Activated CD4-positive, alpha-beta T cell treated with anti-CD3 and anti-CD28 coated beads for 36 hours (primary cell): ENCODE results near the gene TSPAN5. TPM values are rescaled to one million over a fixed set of nuclear protein-coding genes. Genes with fewer than 3 reads are reported as not detected.

Source experiments
- ATAC-seq: fragments of 200-7000 bp; cut with Tn5 transposase; one replicate; pipeline ENCODE4 v1.10.0; 2021; ENCODE audit warnings: mild to moderate bottlenecking, moderate library complexity
- CTCF ChIA-PET: fragments of 350-600 bp; sonication (Branson Sonifier 250); formaldehyde crosslinking; loops from one replicate; lab custom pipeline; 2021; ENCODE audit warnings: antibody characterized with exemption; lab: Charles Lee
- POLR2A ChIA-PET: fragments of 350-600 bp; sonication (Branson Sonifier 250); formaldehyde crosslinking; loops from one replicate; lab custom pipeline; 2021; ENCODE audit warnings: antibody characterized with exemption, inconsistent platforms; lab: Charles Lee
- DNase-seq: peaks from one replicate; pipeline ENCODE4 v3.0.0-alpha.2; 2020
- H3K27ac Mint-ChIP-seq: one replicate; pipeline ENCODE4 v1.8.0; 2021; ENCODE audit warnings: mixed read lengths
- H3K27me3 Mint-ChIP-seq: one replicate; pipeline ENCODE4 v1.8.0; 2021; ENCODE audit warnings: mixed read lengths
- H3K36me3 Mint-ChIP-seq: one replicate; pipeline ENCODE4 v1.8.0; 2021; ENCODE audit warnings: low read depth, mixed read lengths
- H3K4me1 Mint-ChIP-seq: one replicate; pipeline ENCODE4 v1.8.0; 2021; ENCODE audit warnings: mixed read lengths
- H3K4me3 Mint-ChIP-seq: one replicate; pipeline ENCODE4 v1.8.0; 2021; ENCODE audit warnings: mild to moderate bottlenecking, moderate library complexity, mixed read lengths
- H3K9me3 Mint-ChIP-seq: one replicate; pipeline ENCODE4 v1.8.0; 2021; ENCODE audit warnings: low read depth, mixed read lengths
- intact Hi-C, 2 experiments: fragments of 100-400 bp; cut with DNase I in 1 of 2; cut with micrococcal nuclease in 1 of 2; formaldehyde crosslinking; loops; one replicate each; pipeline versions ENCODE4 v1.14.2 to v1.15.1; 2022 to 2024; cut with DNase I, micrococcal nuclease
- total RNA-seq, 2 experiments: library from RNA; stranded (reverse); gene quantifications; one replicate each; pipeline ENCODE4 v1.2.3, GENCODE V29; 2021

The TSPAN5 gene
- total RNA-seq, 2 experiments from 2014 or later, result 18.4 to 23.6 TPM

GRCh38 chr4:98619180-98619579 is 39.2 kb downstream of the TSPAN5 start:
- H3K27ac Mint-ChIP-seq, result no peak overlapping the region
- POLR2A ChIA-PET, result no interaction called here
- no peaks in the 10 kb centered on the region for H3K9me3 Mint-ChIP-seq
- H3K4me1 Mint-ChIP-seq, result peaks cover 27% of the 10 kb centered on the region
- H3K27me3 Mint-ChIP-seq, result no peaks in the 10 kb centered on the region
- no peak for DNase-seq
- no peaks in the 10 kb centered on the region for H3K36me3 Mint-ChIP-seq
- no peak for ATAC-seq
- H3K4me3 Mint-ChIP-seq, result no peak overlapping the region
- intact Hi-C loops, result no loop called here
- CTCF ChIA-PET, result interaction anchor here (0.5 kb wide), 1 partner anchor 792 kb away, joined by 3 read pairs; no protein-coding TSS in a partner anchor

DNA sequence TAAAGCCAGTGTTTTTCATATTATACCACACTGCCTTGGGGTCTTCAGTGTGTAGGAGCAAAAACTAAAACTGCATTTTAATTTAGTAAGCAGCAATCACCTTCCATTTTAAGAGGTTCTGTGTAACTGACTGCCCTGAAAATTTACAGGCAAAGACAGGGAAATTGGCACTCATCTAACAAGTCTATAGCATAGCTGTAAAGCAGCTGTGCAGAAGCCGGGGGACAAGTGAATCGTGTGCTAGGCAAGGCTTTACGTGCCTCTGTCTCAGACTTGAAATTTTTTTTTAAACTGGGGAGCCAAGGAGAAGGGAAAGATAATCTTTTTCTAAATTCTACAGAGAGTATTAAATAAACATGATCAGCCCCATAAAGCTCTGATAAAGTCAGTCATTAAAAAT is 39.7 kb downstream of the TSPAN5 start:
- ChIA-PET POLR2A (interaction anchor here (0.5 kb wide), 1 partner anchor 59 kb away, joined by 7 read pairs; no protein-coding TSS in a partner anchor), CTCF (interaction anchor here (1.0 kb wide), 1 partner anchor 151 kb away, joined by 3 read pairs; no protein-coding TSS in a partner anchor)
- ATAC-seq (no peak), DNase-seq (no peak)
- Mint-ChIP-seq H3K36me3 (no peaks in the 10 kb centered on the region), H3K4me1 (peaks cover 29% of the 10 kb centered on the region), H3K9me3 (no peaks in the 10 kb centered on the region), H3K27ac (no peak overlapping the region), H3K27me3 (no peaks in the 10 kb centered on the region), H3K4me3 (no peak overlapping the region)
- intact Hi-C loops, result no loop called here

GRCh38 chr4:98617358-98618047 is 40.9 kb downstream of the TSPAN5 start:
- ATAC-seq, result no peak
- intact Hi-C loops, result no loop called here
- H3K9me3 Mint-ChIP-seq, result no peaks in the 10 kb centered on the region
- H3K4me3 Mint-ChIP-seq, result no peak overlapping the region
- no peaks in the 10 kb centered on the region for H3K27me3 Mint-ChIP-seq
- H3K36me3 Mint-ChIP-seq, result no peaks in the 10 kb centered on the region
- DNase-seq, result no peak
- no peak overlapping the region for H3K27ac Mint-ChIP-seq
- H3K4me1 Mint-ChIP-seq, result peaks cover 35% of the 10 kb centered on the region
- CTCF ChIA-PET, result interaction anchor here (1.0 to 1.2 kb wide), 2 partner anchors 12 to 150 kb away, joined by 3 to 4 read pairs; no protein-coding TSS in a partner anchor
- POLR2A ChIA-PET, result no interaction called here

DNA sequence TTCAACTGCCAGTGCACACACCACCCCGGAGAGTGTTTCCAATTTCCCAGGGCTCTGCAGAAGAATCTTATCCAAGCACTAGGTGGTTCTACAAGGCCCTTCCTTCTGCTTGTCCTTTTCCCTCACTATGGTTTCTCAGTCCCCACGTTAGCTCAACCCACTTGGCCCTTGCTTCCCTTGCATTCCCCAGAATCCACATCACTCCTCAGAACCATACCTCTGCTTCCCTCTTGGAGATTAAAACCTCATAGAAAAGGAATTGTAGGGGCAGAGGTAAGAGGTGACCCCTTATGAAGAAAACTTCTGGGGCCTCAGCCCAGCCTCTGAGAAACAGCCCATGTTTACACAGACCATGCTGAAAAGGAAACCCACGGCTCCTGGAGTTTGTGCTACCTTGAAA is 42.4 kb downstream of the TSPAN5 start:
- ATAC-seq (no peak), DNase-seq (no peak)
- no peaks in the 10 kb centered on the region for H3K36me3 Mint-ChIP-seq
- no peak overlapping the region for H3K27ac Mint-ChIP-seq
- no peaks in the 10 kb centered on the region for H3K27me3 Mint-ChIP-seq
- ChIA-PET CTCF (no interaction called here), POLR2A (no interaction called here)
- intact Hi-C loops, result no loop called here
- no peak overlapping the region for H3K4me3 Mint-ChIP-seq
- peaks cover 38% of the 10 kb centered on the region for H3K4me1 Mint-ChIP-seq
- no peaks in the 10 kb centered on the region for H3K9me3 Mint-ChIP-seq

DNA sequence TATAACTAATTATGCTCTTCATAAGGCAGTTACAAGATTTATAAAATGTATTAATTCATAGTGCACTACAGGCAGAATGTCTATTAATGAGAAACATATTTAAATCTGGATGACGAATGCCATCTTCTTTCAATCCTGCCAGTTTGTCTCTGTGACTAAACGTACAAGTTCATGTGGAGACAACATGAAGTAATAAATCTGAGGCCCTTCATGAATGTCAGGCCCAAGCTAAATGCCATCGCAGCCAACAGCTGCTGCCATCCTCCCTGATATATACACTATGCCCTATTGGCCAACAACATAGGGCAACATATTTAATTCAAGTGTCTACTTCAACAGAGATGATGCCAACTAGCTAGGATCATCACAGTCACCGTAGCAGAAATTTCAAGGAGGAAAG is 43.7 kb downstream of the TSPAN5 start:
- Mint-ChIP-seq H3K4me3 (no peak overlapping the region), H3K27me3 (no peaks in the 10 kb centered on the region), H3K27ac (no peak overlapping the region), H3K9me3 (no peaks in the 10 kb centered on the region), H3K36me3 (no peaks in the 10 kb centered on the region), H3K4me1 (peaks cover 32% of the 10 kb centered on the region)
- CTCF ChIA-PET, result interaction anchor here (0.7 kb wide), 1 partner anchor 391 kb away, joined by 3 read pairs; no protein-coding TSS in a partner anchor
- intact Hi-C loops, result no loop called here
- POLR2A ChIA-PET, result no interaction called here
- no peak for DNase-seq
- no peak for ATAC-seq

DNA sequence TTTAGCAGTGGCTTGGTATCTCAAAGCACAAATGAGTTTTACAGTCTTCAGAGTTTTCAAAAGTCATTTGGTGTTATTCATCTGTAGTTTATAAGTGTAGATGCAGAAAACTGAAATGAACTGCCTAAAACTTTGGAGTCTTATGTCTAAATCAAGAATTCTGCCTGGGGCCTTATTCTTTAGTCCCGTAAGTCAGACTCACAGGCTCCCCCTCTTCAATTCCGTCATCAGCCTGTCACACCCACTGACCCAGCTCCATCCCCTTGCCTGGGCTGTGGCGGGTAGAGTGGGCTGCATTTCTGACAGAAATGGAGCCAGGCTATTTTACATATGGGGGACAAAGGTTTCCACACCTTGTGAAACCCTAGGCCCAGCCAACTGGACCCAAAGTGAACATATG is 44.3 kb downstream of the TSPAN5 start:
- CTCF ChIA-PET, result interaction anchor here (0.6 kb wide), 1 partner anchor 18 kb away, joined by 4 read pairs; no protein-coding TSS in a partner anchor
- Mint-ChIP-seq H3K27me3 (no peaks in the 10 kb centered on the region), H3K9me3 (no peaks in the 10 kb centered on the region), H3K4me1 (peaks cover 37% of the 10 kb centered on the region), H3K36me3 (no peaks in the 10 kb centered on the region), H3K4me3 (no peak overlapping the region), H3K27ac (peak overlapping the region; percentile 15)
- ATAC-seq (no peak), DNase-seq (no peak)
- intact Hi-C loops, result no loop called here
- POLR2A ChIA-PET, result interaction anchor here (0.6 kb wide), 1 partner anchor 9 kb away, joined by 9 read pairs; no protein-coding TSS in a partner anchor

DNA sequence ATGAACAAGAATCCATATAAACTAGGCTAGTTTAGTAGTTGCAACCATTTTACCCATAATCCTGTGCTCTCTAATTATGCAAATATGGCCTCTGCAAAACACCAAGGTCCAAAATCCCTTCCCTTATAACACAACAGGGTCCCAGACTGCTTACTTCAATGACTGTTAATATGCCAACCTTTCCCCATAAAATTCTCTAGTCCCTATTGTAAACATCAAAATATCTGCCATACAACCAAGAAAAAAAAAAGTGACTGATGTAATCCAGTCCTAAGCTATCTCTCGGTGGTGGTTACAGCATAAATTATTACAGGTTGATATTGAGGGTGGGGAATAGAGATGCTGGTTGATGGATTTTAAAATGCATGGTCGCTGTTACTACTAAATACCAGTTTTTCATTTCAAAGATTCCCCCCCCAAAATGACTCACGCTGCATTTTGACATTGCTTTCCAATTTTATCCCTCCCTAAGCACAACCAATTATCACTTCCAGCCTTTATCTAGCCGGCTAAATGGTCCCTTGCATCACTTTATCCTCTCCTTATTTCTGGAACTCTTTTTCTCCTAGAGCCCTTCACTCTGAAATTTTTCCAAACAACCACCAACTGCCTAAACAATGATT is 44.8 kb downstream of the TSPAN5 start:
- POLR2A ChIA-PET, result interaction anchor here (0.6 kb wide), 1 partner anchor 9 kb away, joined by 9 read pairs; no protein-coding TSS in a partner anchor
- peaks cover 43% of the 10 kb centered on the region for H3K4me1 Mint-ChIP-seq
- H3K27me3 Mint-ChIP-seq, result no peaks in the 10 kb centered on the region
- H3K9me3 Mint-ChIP-seq, result no peaks in the 10 kb centered on the region
- no peak overlapping the region for H3K4me3 Mint-ChIP-seq
- H3K36me3 Mint-ChIP-seq, result peaks cover 1% of the 10 kb centered on the region
- intact Hi-C loops, result no loop called here
- no peak for DNase-seq
- H3K27ac Mint-ChIP-seq, result peak overlapping the region; percentile 15
- no peak for ATAC-seq
- CTCF ChIA-PET, result interaction anchor here (0.6 kb wide), 1 partner anchor 19 kb away, joined by 4 read pairs; no protein-coding TSS in a partner anchor

- Mint-ChIP-seq H3K9me3 (no peaks in the 10 kb centered on the region), H3K27me3 (no peaks in the 10 kb centered on the region), H3K36me3 (peaks cover 1% of the 10 kb centered on the region), H3K4me1 (peaks cover 44% of the 10 kb centered on the region), H3K27ac (peak overlapping the region; percentile 77), H3K4me3 (peak overlapping the region; percentile 50)
- peak; percentile 37 for ATAC-seq
- ChIA-PET CTCF (no interaction called here), POLR2A (interaction anchor here (0.6 kb wide), 1 partner anchor 303 kb away, joined by 4 read pairs; no protein-coding TSS in a partner anchor)
- DNase-seq, result peak; percentile 38
- intact Hi-C loops, result no loop called here
Observed at GRCh38 chr4:98612318-98613250, 45.8 kb downstream of the TSPAN5 start.

GRCh38 chr4:98611677-98612317 is 46.6 kb downstream of the TSPAN5 start:
- no peaks in the 10 kb centered on the region for H3K27me3 Mint-ChIP-seq
- H3K27ac Mint-ChIP-seq, result no peak overlapping the region
- H3K4me3 Mint-ChIP-seq, result no peak overlapping the region
- intact Hi-C loops, result no loop called here
- H3K4me1 Mint-ChIP-seq, result peaks cover 48% of the 10 kb centered on the region
- ChIA-PET POLR2A (interaction anchor here (0.6 kb wide), 1 partner anchor 304 kb away, joined by 4 read pairs; no protein-coding TSS in a partner anchor), CTCF (no interaction called here)
- DNase-seq (no peak), ATAC-seq (no peak)
- no peaks in the 10 kb centered on the region for H3K9me3 Mint-ChIP-seq
- H3K36me3 Mint-ChIP-seq, result peaks cover 1% of the 10 kb centered on the region

GRCh38 chr4:98610926-98611676 is 47.3 kb downstream of the TSPAN5 start:
- intact Hi-C loops, result no loop called here
- H3K4me1 Mint-ChIP-seq, result peaks cover 52% of the 10 kb centered on the region
- CTCF ChIA-PET, result no interaction called here
- peaks cover 3% of the 10 kb centered on the region for H3K36me3 Mint-ChIP-seq
- no peak overlapping the region for H3K27ac Mint-ChIP-seq
- POLR2A ChIA-PET, result interaction anchor here (0.7 kb wide), 1 partner anchor 425 kb away, joined by 3 read pairs; no protein-coding TSS in a partner anchor
- H3K9me3 Mint-ChIP-seq, result no peaks in the 10 kb centered on the region
- DNase-seq (no peak), ATAC-seq (no peak)
- H3K4me3 Mint-ChIP-seq, result no peak overlapping the region
- H3K27me3 Mint-ChIP-seq, result no peaks in the 10 kb centered on the region
